Kidney capillary endothelial cell (primary cell): ENCODE results near the gene SIK2.
"Not testable (repeated sequence)": the region's sequence is repeated elsewhere in the genome, so short reads cannot be mapped to it uniquely, and the experiment has no call there.

Experiments
- DNase-seq: peaks from one replicate; pipeline ENCODE4 v3.0.0-alpha.2; 2018; ENCODE audit warnings: low spot score

SIK2 gene

GRCh38 chr11:111699579-111700156, 97.4 kb downstream of the SIK2 start:
- no peak for DNase-seq

DNA sequence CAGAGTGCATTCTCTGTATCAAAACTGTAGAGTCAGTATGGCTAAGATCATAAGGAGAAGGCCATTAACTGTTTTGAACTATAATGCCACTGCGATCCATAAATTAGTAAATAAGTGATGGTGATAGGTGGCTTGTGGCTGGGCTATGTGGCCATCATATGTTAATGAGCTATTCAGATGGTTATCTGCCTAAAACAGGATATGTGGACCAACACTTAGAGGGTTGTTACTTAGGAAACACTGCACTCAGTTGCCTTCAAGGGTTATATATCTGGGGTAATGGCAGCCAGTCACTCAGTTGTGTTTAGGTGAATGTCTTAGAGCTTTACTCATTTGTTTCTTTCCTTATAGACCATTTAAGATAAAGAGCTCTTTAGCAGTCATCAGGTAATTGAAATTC, 97.9 kb downstream of the SIK2 start:
- DNase-seq, result no peak

- DNase-seq, result no peak
Observed at GRCh38 chr11:111702623-111703022, 100.4 kb downstream of the SIK2 start.

DNA sequence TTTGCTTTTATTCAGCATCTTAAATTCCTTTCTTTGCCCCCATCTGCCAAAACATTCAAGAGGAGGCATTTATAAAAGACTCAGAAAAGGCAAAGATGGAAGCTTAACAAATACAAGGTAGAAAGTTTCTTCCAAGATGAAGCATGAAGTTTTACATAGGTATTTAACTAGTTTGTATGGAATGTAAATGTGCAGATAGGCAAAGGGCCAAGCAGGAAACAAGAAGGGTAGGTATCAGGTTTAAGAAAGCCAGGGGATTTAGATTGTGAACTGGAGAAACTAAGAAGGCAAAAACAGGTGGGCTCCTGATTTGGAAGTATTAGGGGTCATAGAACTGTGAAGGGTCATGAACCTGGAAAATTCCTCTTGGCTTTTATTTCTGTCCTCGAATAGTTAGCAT, 101.3 kb downstream of the SIK2 start:
- DNase-seq, result no peak

- DNase-seq, result no peak
Observed at GRCh38 chr11:111707039-111707690, 104.9 kb downstream of the SIK2 start.

DNA sequence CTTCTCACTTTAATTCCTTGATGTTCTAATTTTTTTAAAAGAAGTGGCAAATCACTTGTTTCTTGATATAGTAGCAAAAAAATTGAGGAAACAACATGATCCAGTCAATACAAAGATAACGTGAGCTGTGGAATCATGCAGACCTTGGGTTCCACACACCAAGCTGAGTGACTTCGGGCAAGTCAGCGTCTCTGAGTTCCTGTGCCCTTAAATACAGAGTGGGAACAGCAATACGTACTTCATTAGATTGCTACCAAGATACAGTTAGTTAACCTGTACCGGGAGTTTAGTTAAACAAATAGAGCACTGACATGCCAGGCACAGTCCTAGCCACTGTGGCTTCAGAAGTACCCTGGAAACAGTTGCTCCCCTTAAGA, 105.4 kb downstream of the SIK2 start:
- no peak for DNase-seq

DNA sequence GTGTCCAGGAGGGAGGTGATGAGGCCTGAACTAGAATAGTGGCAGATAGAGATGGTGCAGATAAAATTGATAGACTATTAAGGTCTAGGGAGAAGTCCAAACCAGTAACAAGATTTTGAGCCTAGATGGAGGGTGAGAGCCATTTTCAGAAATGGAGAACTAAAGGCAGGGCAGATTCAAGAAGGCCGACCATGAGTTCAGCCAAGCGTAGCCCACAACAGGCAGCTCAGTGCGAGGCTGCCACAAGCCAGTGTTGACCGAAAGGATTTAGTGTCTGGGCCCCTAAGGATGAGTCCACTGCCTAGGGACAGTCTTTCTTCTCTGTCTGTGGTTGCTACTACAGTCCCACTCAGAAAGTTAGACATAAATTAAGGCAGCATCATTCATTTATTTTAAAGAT, 112.3 kb downstream of the SIK2 start:
- DNase-seq, result no peak

DNA sequence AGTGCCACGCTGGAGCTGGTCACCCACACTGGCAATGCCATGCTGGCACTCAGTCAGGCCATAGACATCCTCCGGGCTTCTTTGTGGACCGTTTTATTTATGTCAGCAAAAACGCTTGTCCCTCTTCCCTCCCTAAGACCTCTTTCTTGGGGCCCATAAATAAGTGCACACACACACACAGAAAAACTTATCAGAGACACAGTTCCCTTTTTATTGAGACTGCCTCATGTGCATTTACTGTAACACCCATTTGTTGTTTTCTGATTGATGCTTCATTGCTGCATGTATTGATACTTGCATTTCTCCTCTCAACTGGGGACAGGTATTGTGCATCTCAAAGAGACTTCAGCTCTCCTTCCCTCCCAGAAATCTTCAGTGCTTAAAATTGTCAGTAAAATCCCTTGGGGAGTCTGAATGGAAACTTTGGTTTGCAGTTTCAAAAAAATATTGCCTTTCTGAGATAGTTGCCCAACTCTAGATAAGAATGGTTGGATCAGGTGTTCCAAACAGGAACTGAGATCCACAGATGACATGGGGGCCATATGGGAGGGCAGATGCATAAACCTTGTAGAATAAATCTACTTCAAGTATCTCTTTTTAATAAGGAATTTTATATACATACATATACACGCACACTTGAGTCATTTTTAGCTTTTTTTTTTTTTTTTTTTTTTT, 113.0 kb downstream of the SIK2 start:
- no peak for DNase-seq

DNA sequence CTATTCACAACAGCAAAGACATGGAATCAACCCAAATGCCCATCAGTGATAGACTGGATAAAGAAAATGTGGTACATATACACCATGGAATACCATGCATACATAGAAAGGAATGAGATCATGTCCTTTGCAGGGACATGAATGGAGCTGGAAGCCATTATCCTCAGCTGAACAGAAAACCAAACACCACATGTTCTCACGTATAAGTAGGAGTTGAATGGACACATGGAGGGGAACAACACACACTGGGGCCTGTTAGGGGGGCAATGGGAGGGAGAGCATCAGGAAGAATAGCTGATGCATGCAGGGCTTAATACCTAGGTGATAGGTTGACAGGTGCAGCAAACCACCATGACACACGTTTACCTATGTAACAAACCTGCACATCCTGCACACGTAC, 115.4 kb downstream of the SIK2 start:
- DNase-seq, result not testable (repeated sequence)

GRCh38 chr11:111718436-111718835, 116.2 kb downstream of the SIK2 start:
- no peak for DNase-seq

DNA sequence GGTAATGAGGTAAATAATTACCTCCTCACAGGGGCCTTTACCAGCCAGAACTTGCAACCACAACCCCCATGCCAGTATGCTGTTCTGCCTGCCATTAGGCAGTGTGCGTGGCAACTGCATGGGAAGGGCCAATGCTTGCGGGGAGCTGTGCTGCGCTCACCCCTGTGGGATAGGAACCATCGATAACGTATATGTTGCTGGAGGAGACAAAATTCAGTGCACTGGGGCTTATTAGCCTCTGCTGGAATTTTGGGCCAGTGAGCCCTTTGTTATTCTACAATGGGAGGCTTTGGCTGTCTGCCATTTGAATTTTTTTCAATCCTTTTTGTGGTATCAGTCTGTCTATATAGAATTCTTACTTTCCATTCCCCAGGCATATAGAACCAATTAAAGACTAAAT, 116.6 kb downstream of the SIK2 start:
- DNase-seq, result no peak

GRCh38 chr11:111719379-111719778, 117.1 kb downstream of the SIK2 start:
- no peak for DNase-seq

- DNase-seq, result no peak
Observed at GRCh38 chr11:111720801-111721494, 118.7 kb downstream of the SIK2 start.

GRCh38 chr11:111722501-111722900, 120.3 kb downstream of the SIK2 start:
- no peak for DNase-seq

GRCh38 chr11:111723595-111723994, 121.3 kb downstream of the SIK2 start:
- no peak for DNase-seq

DNA sequence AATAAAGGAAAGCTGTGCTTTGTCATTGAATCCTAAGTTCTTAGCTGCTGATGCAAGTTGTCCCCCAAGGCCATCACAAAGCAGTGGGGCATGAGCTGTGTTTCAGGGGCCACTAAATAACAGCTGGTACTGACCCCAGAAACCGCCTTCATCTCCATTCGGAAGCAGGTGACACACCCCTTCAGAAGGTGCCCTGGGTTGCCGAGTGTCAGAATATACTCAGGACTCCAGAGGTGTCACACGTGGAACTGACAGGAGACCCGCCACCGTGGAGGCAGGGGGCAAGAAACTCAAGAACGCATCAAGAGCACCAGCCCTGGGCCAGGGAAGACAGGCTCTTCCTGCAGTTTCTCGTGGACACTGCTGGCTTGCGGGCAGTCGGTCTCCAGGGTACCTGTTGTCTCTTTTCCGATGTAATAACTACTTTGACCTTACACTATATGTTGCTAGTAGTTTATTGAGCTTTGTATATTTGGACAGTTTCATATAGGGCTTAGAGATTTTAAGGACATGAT, 122.4 kb downstream of the SIK2 start:
- no peak for DNase-seq

- DNase-seq, result no peak
Observed at GRCh38 chr11:111725621-111726020, 123.4 kb downstream of the SIK2 start.

- no peak for DNase-seq
Observed at GRCh38 chr11:111726301-111726713, 124.1 kb downstream of the SIK2 start.

DNA sequence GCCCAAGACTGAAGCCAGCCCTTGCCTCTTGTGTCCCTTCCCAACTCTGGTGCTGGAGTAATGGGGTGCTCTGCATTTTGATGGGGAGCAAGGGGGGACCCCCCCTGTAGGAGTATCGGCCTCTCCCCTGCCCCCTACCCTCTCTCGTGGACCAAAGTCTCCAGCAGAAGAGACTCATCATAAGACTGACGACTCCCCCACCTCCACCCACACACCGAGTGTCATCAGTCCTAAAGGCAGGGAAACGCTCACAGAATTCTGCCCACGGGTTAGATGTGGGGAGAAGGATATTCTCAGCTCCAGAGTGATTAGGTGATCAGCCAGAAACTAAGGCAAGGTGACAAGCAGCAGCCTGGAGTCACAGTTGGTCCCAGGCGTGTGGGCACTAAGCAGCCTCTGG, 125.2 kb downstream of the SIK2 start:
- no peak for DNase-seq

GRCh38 chr11:111729071-111729830, 127.0 kb downstream of the SIK2 start:
- DNase-seq, result no peak

DNA sequence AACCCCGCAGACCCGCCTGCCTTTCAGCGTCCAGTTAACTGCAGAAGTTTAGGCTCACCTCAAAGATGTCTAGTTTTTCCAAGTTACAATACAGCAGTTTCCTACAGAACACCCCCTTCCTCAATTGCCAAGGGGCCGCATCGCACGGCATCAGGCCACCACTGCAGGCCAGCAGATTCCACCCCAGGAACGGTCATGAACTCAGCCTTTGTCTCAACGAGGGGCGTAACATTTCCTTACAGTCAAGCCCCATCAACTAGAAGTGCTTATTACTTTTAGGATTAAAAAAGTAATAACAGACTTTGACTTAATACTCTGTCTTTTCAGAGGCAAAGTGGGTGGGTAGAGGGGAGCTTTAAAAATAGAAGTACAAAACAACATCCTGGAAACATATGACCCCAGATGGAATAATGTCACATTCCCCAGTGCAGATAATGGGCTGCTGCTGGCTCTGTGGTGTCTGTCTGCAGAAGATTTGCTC, 127.6 kb downstream of the SIK2 start:
- no peak for DNase-seq
